Measurements from ENCODE around the gene LMCD1.

Gene LMCD1

GRCh38 chr3:8537440-8537839, 35.8 kb downstream of the LMCD1 start:
- no peak for DNase-seq (ENCODE audit: low spot score)

- no peak for DNase-seq (ENCODE audit: low spot score)
These were observed 36.6 kb downstream of the LMCD1 start for GRCh38 chr3:8538223-8538622.

DNA sequence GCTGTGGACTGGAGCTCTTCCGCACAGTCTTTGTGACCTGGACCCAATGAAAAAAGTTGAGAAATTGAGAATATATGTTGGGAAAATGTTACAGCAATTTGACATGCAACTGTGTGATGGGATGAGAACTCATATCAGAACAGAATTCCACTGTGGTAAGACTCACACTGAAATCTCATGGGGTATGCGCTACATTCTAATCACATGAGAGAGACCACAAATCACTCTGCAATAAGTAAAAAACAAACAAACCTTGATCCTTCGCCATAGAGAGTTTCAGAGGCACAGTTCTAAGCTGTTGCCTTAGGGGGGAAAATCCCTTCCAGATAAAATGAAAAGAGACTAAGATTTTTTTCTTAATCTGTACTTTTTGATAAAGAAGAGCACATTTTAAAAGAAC, 37.3 kb downstream of the LMCD1 start:
- DNase-seq (ENCODE audit: low spot score) = no peak

DNA sequence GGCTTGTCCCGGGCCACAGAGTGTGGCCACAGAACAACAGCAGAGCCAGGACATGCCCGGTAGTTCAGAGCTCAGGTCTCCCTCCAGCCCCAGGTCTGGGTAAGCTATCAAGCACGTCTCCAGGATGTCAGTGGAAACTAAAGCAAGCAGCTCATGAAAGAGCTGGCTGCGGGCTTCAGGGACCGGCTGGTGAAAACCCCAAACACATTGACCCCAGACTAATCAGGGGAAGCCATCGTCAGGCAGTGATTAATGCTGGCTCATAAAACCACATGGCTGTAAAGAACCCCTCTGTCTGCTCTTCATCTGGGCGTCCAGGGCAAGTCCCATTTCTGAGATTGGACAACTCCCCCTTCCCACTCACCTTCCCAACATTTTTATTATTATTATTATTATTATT, 37.8 kb downstream of the LMCD1 start:
- no peak for DNase-seq (ENCODE audit: low spot score)

DNA sequence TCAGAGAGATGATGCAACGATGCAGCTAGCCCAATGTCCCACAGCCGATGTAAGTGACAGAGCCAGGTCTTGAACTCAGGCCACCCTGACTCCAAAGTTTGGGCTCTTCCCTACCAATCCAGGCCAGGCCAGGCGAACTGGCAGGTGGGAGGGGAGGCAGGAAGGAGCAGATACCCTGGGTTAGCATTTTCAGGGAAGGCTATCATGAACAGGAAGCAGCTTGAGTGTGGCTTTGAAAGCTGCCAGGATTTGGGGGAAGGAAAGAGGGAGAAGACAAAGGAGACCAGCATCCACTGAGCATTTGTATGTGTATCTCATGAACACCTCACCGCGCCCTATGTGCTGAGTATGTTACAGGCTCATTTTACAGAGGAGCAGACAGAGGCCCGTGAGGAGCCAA, 38.8 kb downstream of the LMCD1 start:
- no peak for DNase-seq (ENCODE audit: low spot score)

GRCh38 chr3:8541486-8541885, 39.9 kb downstream of the LMCD1 start:
- no peak for DNase-seq (ENCODE audit: low spot score)

DNA sequence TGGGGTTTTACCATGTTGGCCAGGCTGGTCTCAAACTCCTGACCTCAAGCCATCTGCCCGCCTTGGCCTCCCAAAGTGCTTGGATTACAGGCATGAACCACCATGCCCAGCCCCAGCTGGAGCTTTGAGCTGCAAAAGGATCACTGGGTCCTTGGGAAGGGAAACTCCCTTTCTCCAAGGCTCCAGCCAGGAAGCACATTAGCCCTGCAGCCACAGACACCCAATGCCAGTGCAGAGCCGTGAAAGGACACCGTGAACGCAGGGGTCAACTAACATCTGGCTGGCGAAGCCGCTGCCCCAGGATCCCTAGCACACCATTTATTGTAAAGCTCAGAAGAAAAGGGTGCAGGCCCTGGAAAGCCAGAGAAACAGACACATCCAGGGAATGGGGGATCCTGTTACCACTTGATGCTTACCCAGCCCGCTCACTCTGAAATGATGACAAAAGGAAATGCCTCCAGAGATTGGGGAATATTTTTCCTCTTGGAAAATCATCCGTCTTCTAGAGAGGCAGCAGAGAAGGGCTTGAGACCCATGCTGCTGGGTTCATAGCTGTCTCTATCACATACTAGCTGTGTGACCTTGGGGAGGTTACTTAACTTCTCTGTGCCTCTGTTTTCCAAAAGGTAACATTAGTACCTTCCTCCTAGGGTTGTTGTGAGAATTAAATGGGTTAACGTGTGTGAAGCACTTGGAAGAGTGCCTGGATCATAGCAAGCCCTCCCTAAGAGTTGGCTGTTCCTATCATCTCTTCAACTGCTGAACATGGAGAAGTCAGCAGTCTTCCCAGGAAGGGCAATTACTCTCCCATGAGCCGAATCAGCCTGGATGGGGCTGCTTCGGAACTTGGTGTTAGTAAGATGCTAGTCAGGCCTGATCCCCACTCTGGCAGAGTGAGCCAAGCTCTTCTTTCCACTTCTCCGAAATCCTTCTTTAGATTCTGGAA, 40.8 kb downstream of the LMCD1 start:
- DNase-seq (ENCODE audit: low spot score) = no peak

DNA sequence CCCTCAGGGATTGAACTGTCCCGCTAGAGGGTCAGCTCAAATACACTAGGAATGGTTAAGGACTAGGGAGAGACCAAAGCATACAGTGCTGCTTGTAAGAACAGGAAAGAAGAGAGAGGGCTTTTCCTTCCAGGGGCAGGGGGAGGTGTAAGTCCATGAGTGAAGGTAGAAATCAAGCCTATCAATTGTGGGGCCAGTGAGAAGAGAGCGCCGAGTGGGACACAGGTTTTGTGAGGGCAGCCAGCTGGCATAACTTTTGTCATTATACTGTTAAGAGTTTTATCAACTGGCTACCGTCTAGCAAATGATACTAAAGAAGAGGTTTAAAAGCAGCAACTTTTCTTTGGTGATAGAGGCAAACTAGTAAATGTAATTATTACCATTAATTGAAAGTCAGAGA, 45.0 kb downstream of the LMCD1 start:
- DNase-seq (ENCODE audit: low spot score) = no peak

- DNase-seq (ENCODE audit: low spot score) = no peak
These were observed 47.1 kb downstream of the LMCD1 start for GRCh38 chr3:8548502-8549275.

DNA sequence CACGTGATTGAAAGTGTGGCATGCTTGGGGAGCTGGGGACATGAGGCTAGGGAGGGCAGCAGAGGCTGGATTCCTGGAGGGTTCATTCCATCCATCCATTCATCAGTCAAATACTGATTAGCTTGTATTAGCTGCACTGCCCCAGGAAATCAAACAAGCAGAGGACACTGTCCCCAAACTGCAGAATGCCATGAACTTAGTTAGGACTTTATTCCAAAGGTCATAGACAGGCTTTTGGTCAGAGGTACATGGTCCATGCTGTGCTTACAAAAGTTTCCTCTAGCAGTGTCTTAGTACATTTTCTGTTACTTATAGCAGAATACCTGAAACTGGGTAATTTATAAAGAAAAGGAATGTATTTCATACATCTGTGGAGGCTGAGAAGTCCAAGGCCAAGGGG, 47.7 kb downstream of the LMCD1 start:
- no peak for DNase-seq (ENCODE audit: low spot score)

GRCh38 chr3:8550611-8551010, 49.0 kb downstream of the LMCD1 start:
- DNase-seq (ENCODE audit: low spot score) = no peak

DNA sequence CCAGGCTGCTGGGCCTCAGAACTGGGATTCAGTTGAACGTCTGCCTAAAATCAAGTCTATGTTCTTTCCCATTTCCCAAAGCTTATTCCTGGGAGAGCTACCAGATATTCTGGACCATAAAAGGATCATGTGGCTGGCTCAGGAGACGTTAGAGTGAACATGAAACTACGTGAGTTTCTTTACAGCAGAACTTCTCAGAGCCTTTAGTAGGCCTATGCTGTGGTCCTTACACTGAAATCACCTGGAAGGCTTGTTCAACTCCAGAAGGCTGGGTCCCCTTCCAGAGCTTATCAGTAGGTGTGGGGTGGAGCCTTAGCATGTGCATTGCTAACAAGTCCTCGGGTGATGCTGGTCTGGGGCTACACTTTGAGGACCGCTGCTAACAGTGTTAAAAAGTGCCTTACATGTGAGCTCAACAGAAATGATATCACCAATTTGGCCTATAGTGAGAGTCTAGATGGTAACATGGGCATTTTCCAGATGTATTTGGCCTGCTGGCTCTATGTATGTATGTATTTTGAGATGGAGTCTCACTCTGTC, 50.7 kb downstream of the LMCD1 start:
- DNase-seq (ENCODE audit: low spot score) = no peak

- no peak for DNase-seq (ENCODE audit: low spot score)
These were observed 51.8 kb downstream of the LMCD1 start for GRCh38 chr3:8553405-8553804.

DNA sequence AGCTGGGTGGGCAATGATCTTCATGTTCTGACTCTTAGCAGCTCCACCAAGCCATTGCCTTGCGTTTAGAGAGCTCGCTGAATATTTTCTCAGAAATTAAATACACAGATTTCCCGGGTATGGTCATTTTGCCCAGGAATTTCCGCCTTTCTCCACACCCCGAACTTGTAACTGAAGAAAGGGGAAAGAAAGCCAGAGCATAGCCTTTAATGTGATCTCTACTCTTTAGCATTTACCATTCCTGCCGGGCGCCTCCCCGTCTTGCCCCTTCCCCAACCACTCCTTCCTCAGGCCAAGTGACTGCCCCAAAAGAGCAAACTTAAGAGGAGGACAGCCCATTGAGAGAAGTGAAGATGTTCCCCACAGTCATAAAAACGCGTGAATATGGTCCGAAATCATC, 53.1 kb downstream of the LMCD1 start:
- DNase-seq (ENCODE audit: low spot score) = no peak

DNA sequence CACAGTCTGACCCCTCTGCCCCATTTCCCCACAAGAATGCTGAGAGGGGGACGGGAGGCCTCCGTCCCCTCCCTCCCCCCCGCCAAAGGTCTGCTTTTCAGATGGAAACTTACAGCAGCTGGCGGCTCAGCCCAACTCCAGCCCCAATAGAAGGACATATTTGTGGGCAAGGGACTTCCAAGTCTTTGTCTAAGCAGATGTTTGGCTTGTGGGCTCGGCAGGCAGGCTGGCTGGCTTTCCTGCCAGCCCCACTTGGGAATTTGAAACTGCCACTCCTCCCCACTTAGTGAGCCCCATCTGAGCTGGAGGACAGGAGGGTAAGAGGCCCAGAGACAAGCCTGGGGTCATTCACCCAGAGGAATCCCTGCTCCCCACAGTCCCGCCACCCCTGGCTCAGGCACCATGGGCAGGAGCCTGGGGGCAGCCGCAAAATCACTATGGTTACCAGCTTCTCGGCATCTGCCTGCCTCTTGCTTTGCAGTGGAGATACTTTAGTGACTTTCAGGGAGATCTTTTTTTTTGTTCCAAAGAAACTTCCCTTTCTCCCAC, 53.6 kb downstream of the LMCD1 start:
- peak; percentile 68 for DNase-seq (ENCODE audit: low spot score)

GRCh38 chr3:8555725-8556472, 54.3 kb downstream of the LMCD1 start:
- no peak for DNase-seq (ENCODE audit: low spot score)

DNA sequence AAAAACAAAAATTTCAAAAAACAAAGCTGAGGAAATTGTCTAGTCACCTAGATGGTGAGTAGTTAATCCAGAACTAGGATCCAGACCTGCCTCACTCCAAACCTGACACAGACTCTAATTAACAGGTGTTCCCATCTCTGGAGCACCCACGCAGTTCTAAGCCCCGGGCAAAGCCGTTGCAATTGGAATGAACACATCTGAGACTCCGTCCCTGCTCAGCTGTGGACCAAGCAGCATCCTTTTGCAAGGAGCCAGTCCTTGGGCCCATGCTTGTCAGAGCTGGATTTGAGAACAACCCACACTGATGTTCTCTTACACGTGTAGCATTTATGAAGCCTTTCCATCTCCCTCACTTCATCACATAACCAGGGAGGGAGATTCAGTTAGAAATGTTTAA, 54.8 kb downstream of the LMCD1 start:
- DNase-seq (ENCODE audit: low spot score) = no peak

DNA sequence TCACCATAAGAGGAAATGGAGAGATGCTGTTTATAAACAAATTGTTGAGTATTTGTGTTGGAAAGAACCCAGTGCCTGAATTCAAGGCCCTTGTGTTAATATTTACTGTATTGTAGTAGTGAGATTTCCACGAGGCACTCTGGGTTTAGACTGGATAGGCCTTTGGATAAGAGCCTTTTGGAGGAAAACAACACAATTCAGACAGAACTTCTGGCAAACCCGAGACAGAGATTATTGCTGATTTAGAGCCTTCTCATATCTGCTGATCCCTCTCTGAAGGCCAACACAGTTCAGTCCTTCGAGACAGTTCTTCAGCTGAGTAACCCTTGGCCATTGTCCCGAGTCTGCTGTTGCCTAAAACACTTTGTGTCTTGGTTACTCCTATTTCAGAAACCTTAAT, 55.7 kb downstream of the LMCD1 start:
- no peak for DNase-seq (ENCODE audit: low spot score)

DNA sequence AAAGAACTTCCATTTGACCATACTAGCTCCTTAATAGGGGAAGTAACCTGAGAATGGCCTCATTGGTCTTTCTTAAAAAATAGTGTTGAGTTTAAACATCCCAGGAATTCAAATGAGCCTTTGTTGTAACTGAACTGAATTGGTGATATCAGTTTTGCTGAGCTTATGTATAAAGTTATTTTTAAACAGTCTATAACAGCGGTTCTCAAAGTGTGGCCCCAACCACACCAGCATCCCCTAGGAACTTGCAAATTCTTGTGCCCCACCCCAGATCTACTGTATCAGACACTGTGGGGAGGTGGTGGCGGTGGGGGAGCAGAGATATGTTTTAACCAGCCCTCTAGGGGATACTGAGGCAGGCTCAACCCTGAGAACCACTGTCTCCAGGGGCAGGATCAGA, 57.0 kb downstream of the LMCD1 start:
- DNase-seq (ENCODE audit: low spot score) = no peak

GRCh38 chr3:8559351-8559750, 57.7 kb downstream of the LMCD1 start:
- DNase-seq (ENCODE audit: low spot score) = no peak

- peak; percentile 56 for DNase-seq (ENCODE audit: low spot score)
These were observed 58.9 kb downstream of the LMCD1 start for GRCh38 chr3:8560366-8561007.
